Germinal center (tissue), 1 donor: ENCODE measurements around the gene AP3B2.
"Not testable (repeated sequence)": the region's sequence is repeated elsewhere in the genome, so short reads cannot be mapped to it uniquely, and the experiment has no call there.

Source experiments
- DNase-seq: peaks from one replicate; pipeline ENCODE4 v3.0.0; 2012; ENCODE audit warnings: mixed read lengths, low spot score

AP3B2 gene

DNA sequence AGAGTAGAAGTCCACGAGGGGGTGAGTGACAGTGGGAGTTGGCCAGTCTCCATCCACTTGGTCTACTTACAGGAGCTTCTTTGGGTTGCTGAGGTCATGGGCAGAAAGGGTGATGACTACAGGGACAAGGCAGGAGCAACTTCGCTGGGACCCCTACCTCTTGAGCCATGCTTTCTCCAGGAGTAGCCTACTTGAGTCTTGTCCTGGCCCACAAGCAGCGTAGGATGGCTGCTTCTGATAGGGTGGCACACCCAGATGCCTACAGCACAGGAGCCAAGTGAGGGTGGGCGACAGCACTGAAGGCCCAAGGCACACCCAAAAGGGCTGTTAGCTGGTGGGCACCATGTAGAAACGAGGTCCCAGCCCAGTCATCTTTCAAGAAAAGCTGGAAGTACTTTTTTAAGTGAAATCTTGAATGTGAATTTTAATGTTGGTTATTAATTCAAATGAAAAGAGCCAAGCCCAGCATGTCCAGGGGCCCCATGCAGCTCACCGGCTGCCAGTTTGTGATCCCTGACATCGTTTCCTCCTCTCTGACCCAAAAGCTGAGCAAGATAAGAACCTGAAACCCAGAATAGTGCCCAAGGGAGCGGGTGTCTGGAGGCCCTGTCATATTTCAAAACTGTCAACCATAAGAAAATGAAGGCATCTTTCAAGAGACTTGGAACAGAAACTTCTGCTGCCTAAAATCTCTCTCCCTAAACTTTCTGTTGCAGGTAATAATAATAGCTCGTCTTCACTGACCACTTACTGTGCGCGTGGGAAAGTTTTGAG lies 60.3 kb downstream of the AP3B2 start:
- DNase-seq: no peak

DNA sequence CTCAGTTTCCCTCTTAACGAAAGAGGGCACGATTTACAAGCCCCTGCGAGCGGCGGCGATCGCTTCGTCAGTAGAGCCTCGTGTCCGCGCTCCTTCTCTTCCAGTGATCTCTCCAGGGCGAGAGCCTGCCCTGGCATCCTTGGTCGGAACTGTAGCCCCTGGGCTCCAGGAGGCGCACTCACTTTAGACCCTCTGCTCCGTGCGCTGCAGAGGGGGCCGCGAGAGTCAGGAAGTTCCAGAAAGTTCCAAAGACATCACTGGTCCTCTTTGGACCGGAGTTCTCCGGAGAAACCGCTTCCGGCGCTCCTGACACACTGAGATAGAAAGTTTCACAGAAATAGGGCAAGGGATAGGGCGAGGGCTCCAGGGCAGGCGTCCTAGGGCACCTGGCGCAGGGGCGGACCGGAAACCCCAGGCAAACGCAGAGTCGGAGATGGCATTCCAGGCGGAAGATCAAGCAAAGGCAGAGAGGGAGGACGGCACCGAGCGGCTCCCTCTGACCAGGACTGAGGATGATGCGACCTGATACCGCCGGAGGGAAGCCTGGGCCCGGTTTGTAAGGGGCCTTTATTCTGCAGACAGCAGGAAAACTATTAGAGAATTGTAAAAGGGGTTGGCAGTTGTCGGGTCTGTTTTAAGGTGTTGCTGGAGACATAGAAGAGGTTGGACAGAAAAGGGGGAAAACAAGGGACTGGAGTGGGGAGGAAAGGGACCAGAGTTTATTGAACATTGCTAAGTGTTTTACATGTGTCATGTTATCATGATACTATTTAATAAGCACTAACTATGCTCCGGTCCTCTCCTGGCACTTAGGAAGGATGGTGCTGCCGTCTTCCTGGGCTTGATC lies 61.2 kb downstream of the AP3B2 start:
- DNase-seq: no peak

DNA sequence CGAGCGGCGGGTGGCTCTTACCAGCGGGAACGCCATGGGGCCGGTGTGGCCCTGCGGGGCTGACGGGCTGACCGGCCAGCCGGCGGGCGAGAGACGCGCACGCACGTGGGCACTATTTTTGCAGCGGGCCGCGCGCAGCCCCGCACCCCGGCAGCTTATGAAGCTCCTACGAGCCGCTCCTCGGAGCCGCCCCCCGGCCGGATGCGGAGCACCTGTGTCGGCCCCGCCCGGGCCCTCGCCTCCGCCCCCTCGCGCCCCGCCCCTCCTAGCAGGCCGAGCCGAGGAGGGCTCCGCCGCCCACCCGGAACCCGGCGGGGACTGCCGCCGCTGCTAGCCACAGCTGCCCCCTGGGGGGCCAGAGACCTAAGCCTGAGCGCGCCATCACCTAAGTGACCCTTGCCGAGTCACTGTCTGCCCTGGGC lies 61.8 kb downstream of the AP3B2 start:
- peak; percentile 71 for DNase-seq

DNA sequence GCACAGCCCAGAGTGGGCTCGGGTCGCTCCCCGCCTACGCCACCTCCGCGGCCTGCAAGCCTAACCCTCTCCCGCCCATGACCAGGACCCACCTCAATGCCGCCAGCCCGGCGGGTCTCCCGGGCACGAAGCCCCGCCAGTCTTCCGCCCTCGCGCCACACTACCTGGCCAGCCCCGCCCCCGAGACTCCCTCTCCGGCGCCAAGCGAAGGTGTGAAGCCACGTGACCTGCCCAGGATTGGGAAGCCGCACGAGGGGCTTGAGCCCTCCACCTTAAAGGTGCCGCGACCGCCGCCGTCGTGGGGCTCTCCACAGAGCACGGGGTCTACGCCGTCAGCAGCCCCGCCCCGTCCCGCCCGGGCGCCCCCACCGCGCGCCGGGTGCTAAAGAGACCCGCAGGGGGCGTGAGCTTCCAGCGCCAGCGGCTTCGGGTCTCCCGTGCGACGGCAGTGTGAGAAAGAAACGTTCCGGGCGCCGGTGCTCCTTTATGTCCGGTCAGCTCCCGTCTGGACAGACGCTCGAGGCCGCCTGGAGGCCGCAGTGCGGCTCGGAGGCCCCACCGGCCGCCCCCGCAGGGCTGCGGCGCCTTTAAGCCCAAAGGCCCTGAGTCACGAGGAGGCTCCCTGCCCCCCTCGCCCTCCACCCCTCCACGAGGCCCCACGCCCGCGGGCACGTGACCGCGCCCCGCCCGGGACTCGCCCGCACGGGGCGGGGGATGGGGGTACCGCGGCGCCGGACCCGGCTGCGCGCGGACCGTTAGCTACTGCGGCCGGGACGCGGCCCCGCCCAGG lies 62.4 kb downstream of the AP3B2 start, which contains the start of gene CPEB1:
TSS of gene CPEB1 (minus strand) at position 319 of the 790 bp plus-strand sequence. CDS start 18,904 bp downstream, outside the sequence.
- DNase-seq: peak; percentile 33

DNA sequence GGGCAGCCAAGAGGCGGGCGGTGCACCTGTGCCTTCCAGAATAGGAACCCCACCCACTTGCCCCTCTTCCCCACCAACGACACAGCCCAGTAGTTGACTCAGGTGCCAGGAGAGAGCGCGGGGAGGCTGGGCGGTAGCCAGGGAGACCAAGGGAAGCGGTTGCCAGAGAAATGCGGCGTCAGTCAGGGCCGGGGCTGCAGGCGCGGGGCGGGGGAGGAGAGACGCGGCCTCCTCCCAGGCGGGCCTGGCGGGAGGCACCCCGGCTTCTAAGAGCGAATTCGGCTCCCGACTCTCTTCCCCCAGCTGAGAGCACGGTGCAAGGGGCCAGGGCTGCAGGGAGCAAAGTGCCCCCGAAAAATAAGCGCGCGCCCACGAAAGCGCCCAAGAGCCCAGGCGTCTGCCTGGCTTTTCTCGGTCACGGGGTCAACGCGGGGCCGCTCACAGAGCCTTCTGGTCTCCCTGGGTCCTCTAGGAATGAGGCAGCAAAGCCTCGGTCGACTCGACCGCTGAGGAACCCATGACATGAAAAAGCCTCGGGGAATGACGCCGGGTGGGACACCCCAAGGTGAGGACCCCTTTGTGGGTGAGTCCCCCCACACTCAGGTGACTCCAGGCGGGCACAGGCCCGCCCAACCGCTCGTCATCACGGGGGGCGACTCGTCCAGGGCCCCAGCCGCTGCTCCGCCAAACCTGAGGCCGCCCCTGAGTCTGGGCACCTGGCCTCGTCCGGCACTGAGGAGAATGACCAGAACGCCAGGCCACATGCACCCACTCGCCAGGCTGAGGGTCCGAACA lies 63.2 kb downstream of the AP3B2 start:
- no peak for DNase-seq

DNA sequence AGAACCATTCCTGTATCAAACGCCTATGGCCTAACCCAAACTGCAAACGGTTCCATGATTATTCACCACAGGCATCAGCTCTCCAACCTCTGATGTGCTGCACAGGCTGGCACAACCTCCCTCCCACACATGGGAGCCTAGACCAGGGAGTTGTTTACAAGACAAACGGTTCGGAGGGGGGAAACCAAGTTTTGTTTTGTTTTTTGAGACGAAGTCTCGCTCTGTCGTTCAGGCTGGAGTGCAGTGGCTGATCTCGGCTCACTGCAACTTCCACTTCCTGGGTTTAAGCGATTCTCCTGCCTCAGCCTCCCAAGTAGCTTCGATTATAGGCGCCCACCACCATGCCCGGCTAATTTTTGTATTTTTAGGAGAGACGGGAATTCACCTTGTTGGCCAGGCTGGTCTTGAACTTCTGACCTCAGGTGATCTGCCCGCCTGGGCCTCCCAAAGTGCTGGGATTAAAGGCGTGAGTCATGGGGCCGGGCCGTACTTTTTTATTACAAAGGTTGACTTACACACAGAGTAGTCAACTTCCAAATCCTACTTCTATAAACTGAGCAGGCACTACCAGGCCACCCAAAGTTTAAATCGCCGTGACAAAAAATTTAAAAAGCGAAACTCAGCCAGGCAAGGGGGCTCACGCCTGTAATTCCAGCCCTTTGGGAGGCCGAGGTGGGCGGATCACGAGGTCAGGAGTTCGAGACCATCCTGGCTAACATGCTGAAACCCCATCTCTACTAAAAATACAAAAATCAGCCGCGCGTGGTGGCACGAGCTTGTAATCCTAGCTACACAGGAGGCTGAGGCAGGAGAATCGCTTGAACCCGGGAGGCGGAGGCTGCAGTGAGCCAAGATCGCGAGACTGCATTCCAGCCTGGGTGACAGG lies 64.5 kb downstream of the AP3B2 start:
- DNase-seq: not testable (repeated sequence)

DNA sequence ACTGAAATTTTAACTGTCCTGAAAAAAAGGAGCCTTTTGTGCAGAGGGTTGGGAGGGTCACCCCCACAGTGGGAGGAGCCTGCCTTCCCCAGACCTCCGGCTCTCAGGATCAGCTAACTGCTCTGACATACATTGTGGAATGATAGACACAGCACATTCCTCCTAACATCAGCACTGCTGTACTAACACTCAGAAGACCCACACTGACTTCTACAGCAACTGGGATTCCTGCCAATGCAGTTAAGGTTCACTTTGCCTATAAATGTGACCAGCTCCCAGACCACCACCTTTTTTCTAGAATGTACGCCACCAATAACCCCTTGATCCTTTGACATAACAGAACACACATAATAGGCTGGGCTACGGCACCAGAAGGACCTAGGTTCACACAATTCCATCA lies 65.7 kb downstream of the AP3B2 start:
- no peak for DNase-seq

DNA sequence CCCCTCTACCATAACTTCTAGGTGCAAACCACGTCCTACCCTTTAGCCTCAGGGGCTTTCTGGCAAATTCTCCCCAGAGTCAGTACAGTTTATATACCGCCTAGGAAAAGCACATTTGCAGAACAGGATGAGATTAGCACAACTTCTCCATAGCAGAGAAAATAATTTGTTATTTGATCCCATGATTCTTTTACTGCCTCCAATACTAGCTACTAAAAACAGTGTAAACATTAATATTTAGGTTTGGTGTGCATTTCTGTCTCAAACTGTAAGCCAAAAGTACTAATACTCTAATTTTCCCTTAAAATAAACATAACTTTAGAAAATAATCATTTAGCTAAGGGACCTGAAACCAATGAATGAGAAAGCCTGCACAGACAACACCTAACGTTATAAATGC lies 67.0 kb downstream of the AP3B2 start:
- no peak for DNase-seq

DNA sequence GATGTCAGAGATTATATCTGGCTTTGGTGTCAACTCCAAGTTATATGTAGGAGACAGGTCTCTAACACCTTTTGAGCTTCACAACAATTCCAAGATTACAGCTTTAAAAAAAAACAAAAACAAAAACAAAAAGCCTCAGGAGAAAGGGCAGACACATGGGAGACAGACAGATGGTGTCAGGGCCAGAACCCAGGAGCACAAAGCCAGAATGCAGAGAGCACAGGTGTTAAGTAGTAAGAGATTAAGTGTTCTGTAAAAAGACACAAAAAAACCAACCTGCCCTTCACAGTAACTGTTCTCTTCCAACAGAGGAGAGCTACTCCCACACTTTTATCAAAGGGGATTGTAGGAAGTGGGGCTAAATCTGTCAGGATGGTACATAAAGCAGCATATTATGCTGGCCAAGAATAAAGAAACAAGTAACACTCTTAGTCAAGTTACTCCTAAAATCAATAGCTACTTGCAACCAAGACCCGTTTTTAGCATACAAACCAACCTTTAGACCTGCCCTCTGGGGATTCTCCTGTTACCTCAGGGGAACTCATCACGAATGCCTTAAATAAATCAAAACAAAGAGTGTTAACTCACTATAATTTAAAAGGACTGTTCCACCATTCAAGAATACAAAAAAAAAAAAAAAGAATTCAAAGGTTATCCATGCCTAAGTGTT lies 68.4 kb downstream of the AP3B2 start:
- no peak for DNase-seq

DNA sequence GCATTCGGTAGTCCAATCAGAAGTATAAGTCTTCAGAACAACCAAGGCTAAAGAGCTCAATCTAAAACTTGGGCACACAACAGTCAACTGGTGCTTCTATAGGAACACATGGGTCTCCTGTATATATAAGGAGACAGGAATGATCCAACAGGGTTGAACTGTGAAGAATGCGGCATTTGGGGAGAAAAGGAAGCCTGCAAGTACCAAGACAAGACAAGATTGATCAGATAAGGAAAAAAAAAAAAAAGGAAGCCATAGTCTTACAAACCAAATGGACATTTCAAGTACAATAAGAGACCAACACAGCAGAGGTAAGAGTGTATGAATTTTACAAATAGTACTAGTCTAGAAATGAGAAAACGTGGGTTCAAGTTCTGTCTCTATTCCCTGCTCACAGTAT lies 69.0 kb downstream of the AP3B2 start:
- no peak for DNase-seq

DNA sequence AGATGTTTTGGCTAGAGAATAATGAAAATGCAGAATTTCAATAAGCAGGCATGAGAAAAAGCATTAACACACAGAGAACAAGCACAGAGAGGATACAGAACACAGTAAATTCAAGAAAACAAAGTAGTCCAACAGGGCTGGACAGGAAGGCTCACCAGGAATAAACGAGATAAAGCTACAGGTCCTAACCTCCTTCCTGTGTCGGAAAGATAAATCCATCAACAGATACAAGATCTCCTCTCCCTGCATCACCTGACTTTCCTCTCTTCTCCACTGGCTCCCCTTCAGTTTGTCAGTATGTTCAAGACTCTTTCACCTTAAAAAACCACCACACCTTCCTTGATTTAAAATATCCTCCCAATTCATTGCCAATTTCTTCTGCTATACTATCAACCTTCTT lies 73.9 kb downstream of the AP3B2 start:
- no peak for DNase-seq

DNA sequence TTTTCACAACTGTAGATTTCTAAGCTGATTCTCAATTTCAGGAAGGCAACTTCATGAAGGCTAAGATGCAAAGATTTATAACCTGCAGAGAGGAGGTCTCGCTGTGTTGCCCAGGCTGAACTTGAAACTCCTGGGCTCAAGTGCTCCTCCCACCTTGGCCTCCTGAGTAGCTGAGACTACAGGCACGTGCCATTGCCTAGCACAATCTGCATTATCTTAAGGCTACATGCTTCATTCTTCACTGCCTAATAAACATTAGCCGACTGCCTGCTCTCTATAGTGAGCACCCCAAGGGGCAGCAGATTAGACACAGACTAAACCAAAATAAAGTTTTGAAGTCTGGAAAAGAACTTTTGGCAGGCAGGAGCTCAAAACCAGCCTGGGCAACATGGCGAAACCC lies 79.6 kb downstream of the AP3B2 start:
- no peak for DNase-seq

DNA sequence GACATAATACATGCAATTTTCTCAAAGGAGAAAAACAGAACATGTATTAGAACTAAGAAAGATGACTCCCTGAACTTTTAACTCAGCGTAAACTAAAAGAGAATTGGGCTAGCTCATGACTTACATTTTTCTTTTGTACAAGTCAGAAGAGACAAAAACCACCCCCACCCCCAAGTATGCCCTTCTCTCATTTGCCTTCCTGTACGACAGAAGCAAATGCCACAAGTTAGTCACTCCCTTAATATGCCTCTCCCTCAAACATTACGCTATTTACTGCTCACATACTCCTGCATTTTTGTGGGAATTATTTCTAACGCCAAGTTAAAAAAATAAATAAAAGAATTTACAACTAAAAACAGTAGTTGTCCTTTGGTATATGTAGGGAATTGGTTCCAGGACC lies 84.5 kb downstream of the AP3B2 start:
- DNase-seq: no peak

DNA sequence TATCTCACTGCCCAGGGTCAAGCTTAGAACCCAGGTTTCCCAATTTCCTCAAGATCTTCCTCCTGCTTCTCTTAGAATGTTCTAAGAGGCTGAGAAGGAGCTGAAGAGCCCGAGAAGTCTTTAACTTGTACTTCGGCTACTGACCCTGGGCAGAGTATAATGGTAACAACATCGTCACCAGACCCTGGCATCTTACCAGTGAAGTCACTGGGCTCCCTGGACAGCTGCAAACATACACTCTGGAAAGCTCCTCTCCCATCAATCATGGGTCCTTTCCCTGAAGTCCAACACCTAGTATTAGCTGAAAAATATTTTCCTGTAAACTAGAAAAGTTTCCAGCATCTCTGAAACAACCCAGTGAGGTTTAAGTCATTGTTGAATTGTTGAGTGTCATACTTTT lies 85.2 kb downstream of the AP3B2 start:
- DNase-seq: no peak

DNA sequence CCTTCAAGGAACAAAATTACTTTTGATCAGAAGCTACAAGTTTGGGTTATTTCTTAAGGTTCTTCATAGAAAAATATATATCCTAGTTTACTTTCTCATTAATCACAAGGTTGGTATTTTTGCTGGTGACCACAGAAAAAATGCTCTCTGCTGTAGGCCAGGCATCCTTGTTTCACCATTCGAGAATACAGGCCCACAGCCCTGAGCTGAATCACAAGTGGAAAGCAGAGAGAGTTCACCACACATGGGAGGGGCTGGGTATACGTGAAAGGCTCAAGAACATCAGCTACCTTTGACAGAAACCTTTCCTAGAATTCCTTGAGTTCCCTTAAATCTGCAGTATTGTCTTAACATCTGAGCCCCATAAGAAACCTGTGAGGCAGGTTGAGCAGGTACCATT lies 85.7 kb downstream of the AP3B2 start:
- DNase-seq: no peak

DNA sequence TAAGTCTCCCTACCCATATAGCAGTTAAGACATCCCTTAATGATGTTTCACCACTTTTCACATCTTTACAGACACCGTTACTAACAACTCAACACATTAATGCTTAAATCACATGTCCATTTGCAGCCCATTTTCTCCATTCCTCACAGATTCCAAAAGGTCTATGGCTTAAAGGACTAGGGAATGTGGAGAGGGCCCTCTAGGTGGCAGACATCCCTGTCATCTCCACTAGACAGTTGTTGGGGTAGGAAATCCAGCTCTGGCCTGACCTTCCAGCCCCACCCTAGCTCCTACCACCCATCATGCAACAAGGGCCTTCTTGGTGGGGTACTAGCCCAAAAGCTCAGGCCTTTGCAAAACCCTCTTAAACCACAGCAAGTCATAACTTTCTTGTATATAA lies 87.7 kb downstream of the AP3B2 start:
- no peak for DNase-seq

DNA sequence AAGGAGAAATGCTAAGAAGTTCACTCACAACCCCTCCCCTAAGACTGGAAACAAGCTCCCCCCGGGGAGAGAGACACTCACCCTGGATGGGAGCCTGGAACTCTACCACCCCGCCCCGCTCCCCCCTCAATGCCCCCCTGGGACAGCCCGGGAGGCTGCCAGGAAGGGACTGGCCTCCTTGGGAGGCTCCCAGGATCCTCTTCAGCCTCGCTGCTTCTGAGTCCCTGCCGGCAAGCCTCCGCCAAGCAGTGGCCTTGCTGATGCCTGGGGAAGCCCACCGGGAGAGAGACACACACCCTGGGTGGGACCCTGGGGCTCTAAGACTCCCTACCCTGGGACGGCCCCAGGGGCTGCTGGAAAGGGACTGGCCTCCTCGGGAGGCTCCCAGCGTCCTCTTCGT lies 95.9 kb downstream of the AP3B2 start:
- no peak for DNase-seq

DNA sequence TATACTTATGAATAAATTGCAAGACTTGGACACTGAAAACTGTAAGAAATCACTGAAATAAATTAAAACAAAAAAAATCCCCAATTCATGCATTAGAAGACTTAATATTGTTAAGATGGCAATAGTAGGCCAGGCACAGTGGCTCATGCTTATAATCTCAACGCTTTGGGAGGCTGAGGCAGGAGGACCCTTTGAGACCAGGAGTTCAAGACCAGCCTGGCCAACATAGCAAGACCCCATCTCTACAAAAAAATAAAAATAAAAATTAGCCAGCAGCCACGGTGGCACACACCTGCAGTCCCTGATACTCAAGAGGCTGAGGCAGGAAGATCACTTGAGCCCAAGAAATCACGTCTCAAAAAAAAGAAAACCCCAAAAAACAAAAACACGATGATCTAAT lies 98.3 kb downstream of the AP3B2 start:
- no peak for DNase-seq
